ENCODE results near the gene SERPINB11.

The SERPINB11 gene

GRCh38 chr18:63679820-63680606, 22.7 kb upstream of the SERPINB11 start:
- no peaks in the 10 kb centered on the region for H3K9me3 ChIP-seq
- no peak for TF ChIP-seq CTCF (IDR thresholded peaks at IDR 0.05; ENCODE audit: low read depth, low read length)
- no peak overlapping the region for H3K4me3 ChIP-seq (ENCODE audit: low read depth, low read length)
- H3K4me1 ChIP-seq: no peaks in the 10 kb centered on the region
- no peaks in the 10 kb centered on the region for H3K27me3 ChIP-seq
- no peaks in the 10 kb centered on the region for H3K36me3 ChIP-seq
- DNase-seq: no peak

- TF ChIP-seq CTCF (IDR thresholded peaks at IDR 0.05; ENCODE audit: low read depth, low read length): no peak
- H3K9me3 ChIP-seq: no peaks in the 10 kb centered on the region
- no peaks in the 10 kb centered on the region for H3K4me1 ChIP-seq
- H3K4me3 ChIP-seq (ENCODE audit: low read depth, low read length): no peak overlapping the region
- no peak for DNase-seq
- no peaks in the 10 kb centered on the region for H3K36me3 ChIP-seq
- H3K27me3 ChIP-seq: no peaks in the 10 kb centered on the region
Measured at GRCh38 chr18:63681449-63682340, 21.1 kb upstream of the SERPINB11 start.

GRCh38 chr18:63683152-63683551, 19.6 kb upstream of the SERPINB11 start:
- no peak for TF ChIP-seq CTCF (IDR thresholded peaks at IDR 0.05; ENCODE audit: low read depth, low read length)
- Histone ChIP-seq H3K4me1 (no peaks in the 10 kb centered on the region), H3K9me3 (no peaks in the 10 kb centered on the region), H3K4me3 (ENCODE audit: low read depth, low read length) (no peak overlapping the region), H3K27me3 (no peaks in the 10 kb centered on the region), H3K36me3 (no peaks in the 10 kb centered on the region)
- DNase-seq: no peak

- TF ChIP-seq CTCF (IDR thresholded peaks at IDR 0.05; ENCODE audit: low read depth, low read length): no peak
- no peaks in the 10 kb centered on the region for H3K9me3 ChIP-seq
- H3K4me1 ChIP-seq: no peaks in the 10 kb centered on the region
- no peaks in the 10 kb centered on the region for H3K36me3 ChIP-seq
- no peak overlapping the region for H3K4me3 ChIP-seq (ENCODE audit: low read depth, low read length)
- H3K27me3 ChIP-seq: no peaks in the 10 kb centered on the region
- DNase-seq: no peak
Measured at GRCh38 chr18:63683890-63684289, 18.9 kb upstream of the SERPINB11 start.

- no peak for TF ChIP-seq CTCF (IDR thresholded peaks at IDR 0.05; ENCODE audit: low read depth, low read length)
- DNase-seq: no peak
- no peaks in the 10 kb centered on the region for H3K4me1 ChIP-seq
- no peak overlapping the region for H3K4me3 ChIP-seq (ENCODE audit: low read depth, low read length)
- no peaks in the 10 kb centered on the region for H3K27me3 ChIP-seq
- H3K36me3 ChIP-seq: no peaks in the 10 kb centered on the region
- H3K9me3 ChIP-seq: no peaks in the 10 kb centered on the region
Measured at GRCh38 chr18:63684718-63685117, 18.0 kb upstream of the SERPINB11 start.

- no peaks in the 10 kb centered on the region for H3K4me1 ChIP-seq
- no peaks in the 10 kb centered on the region for H3K9me3 ChIP-seq
- H3K36me3 ChIP-seq: no peaks in the 10 kb centered on the region
- no peak for DNase-seq
- no peak overlapping the region for H3K4me3 ChIP-seq (ENCODE audit: low read depth, low read length)
- H3K27me3 ChIP-seq: no peaks in the 10 kb centered on the region
- no peak for TF ChIP-seq CTCF (IDR thresholded peaks at IDR 0.05; ENCODE audit: low read depth, low read length)
Measured at GRCh38 chr18:63686871-63687270, 15.9 kb upstream of the SERPINB11 start.
